Stimulated activated CD8-positive, alpha-beta memory T cell treated with anti-CD3 and anti-CD28 coated beads, Interleukin-12 subunit alpha, Interleukin-12 subunit beta, amount 100 ng/mL, for 24 hours (primary cell): ENCODE data around the gene CRYGN.

ENCODE experiments used
- DNase-seq: peaks from one replicate; pipeline ENCODE4 v3.0.0-alpha.2; 2020; ENCODE audit errors: extremely low read depth

Gene CRYGN, protein sequence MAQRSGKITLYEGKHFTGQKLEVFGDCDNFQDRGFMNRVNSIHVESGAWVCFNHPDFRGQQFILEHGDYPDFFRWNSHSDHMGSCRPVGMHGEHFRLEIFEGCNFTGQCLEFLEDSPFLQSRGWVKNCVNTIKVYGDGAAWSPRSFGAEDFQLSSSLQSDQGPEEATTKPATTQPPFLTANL

DNA sequence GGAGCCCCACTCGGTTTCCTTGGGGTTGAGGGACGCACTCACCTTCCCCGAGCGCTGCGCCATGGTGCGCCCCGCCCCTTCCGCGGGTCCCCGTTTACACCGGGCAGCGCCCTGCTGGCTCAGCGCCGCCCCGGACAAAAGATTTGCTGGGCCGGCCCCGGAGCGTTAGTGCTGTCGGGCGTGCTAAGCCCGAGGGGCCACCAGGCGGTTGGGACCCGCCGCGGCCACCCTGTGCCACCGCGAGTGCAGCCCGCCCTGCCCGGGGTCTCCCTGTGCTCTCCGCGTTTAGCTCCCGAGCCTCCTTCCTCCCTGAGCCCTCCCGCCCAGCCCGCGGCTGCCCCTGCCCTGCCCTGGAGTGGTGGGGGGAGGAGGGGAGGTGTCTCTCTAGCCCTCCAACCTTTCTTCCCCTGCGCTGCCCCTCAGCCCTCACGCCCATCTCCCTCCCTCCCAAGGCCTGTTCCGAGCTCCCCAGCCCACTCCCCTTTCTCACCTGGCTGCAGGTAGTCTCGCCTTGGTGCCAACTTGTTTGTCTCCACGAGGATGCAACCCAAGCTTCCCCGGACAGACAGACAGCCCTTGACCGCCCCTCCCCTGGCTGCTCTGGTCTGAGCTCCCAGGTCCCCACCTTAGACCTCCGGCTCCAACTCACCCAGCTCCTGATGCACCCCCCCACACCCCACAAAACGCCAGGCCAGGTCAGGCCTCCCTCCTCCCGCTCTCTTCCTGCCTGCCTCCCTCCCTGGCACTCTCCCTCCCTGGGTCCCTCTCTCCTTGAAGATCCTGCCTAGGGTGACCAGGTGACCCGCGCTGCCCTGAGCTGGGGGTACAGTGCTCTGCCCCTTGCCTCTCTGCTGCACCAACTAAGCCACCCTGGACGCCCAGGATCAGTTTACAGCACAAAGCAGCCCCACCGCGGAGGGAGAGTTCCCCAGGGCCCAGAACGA, at the start of gene CRYGN:
CRYGN (minus strand) TSS at position 287 of the 944 bp plus-strand sequence; CDS start at position 63, 224 bp downstream.
- DNase-seq, result no peak

DNA sequence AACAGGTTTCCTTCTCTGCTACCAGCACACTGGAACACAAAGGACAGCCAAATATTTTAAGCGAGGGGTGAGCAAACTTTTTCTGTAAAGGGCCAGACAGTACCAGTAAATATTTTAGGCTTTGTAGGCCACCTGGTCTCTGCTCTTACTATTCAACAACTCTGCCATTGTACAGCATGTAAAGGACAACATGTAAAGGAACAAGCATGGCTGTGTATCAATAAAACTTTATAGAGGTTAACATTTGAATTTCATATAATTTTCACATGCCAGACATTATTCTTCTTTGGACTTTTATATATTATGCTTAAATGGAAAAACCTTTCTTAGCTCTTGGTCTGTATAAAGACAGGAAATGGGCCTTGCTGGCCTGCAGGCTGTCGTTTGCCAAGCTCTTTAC, 49.6 kb upstream of the CRYGN start:
- no peak for DNase-seq

DNA sequence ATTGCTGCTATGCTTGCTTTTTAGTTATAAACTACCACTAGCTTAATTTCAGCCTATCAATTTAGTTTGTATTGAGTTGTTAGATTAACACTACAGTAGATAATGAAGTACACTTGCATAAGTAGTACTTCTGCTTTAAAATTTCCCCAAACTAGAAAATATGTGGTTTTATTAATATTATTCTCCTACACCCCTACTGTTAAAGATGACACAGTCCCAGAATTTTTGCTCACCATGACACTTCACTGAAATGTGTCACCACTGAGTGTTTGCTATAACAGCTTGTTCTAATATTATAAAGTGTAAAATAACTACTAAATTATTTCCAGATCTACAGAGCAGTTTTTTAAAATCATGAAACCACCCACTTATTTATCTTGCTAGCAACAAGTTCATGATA, 48.2 kb upstream of the CRYGN start:
- DNase-seq, result no peak

DNA sequence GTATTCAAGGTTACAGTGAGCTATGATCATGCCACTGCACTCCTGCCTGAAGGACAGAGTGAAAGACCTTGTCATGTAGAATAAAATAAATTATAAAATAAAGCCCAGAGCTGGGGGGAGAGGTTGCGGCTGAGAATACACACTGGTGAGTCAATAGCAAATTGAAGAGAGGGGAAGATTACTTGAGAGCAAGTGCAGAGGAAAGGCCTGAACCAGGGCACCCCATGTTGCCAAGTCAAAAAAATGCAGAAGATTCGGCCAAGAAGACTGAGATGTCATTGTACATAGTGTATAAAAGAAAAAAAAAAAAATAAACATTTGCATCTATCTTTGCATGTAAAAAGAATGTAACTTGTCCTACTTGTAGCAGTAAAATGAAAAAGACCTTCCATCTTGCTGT, 47.3 kb upstream of the CRYGN start:
- DNase-seq, result no peak

DNA sequence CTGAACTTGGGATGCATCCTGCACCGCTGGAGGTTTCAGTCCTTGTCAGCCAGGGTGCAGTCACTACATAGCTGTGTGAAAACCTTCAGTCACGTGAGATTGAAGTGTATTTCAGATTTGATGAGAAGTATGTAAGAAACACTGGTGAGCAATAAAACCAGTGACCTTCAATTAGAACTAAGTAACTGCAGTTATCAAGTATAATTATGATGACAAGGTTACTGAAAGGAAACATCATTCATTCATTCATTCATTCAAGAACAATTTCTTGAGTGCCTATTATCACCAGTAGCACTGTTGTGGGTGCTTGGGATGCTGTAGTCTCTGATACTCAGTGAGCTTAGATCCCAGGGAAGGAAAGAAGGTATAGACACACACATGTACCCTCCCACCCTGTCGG, 46.1 kb upstream of the CRYGN start:
- no peak for DNase-seq

DNA sequence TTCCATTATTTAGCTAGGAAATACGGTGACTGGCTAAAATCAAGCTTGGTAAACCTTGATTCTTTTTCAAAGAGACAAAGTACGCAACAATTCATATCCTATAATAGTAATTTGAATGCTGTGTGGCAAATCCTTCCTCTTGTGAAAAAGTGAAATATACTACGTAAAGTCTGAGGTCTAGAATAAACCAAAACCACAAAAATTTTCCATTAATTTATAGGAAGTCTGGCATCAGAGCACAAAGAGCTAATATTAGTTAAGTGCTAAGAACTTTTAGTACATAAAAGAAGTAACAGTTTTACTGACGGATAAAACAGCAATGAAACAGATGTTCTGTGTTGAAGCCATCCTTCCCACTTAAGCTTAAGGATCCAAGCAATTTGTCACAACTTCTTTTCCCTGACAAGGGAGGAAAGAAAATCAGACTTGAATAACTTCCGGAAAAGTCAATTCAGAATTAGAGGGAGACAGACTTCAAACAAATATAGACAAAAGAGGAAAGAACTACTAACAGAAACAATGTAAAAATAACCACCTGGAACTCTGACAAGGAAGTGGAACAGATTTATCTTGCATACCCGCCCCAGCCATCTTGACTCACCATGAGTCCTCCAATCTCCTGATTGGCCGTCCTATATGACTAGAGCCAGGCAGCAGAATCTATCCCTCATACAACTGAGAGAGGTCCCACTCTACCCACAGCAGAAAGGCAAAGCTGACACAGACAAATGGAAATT, 45.2 kb upstream of the CRYGN start:
- DNase-seq, result no peak

DNA sequence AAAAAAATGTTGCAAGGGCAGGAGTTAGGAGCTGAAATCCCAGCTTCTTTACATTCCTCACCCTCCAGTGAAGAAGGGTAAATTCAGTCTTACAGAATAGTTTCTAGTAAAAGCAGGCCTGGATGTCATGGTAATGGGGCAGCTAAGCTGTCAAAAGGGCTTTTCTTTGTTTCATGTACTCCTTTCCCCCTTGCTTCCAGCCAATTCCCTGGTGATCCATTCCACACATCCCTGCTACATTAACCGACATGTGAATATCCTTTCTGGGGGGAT, 43.7 kb upstream of the CRYGN start:
- DNase-seq, result no peak

DNA sequence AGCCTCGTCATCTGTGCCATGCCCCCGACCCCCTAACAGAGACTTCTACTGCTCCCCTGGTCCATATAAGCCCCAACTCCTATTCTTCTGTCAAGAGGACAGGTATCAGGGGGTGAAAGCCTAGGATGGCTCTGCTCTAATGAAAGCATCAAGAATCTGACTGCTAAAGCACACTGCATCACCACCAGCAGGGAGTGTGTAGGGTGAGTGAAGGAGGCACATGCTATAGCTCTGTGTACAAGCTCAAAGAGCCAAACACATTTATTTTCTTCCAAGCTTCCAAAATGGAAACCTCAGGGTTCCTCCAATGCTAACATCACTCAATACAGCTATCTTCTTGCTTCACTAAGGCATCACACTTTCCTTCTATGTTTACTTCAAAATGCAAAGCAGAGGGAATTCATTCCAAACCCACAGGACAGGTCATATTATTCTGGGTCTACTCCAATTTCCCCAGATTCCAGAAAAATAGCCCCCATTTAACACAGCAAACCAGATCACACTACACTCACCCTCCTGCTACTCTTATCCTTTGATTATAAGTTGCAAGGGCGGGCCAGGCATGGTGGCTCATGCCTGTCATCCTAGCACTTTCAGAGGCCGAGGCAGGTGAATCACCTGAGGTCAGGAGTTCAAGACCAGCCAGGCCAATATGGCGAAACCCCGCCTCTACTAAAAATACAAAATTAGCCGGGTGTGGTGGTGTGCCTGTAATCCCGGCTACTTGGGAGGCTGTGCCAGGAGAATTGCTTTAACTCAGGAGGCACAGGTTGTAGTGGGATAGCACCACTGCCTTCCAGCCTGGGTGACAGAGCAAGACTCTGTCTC, 43.2 kb upstream of the CRYGN start:
- DNase-seq, result no peak

DNA sequence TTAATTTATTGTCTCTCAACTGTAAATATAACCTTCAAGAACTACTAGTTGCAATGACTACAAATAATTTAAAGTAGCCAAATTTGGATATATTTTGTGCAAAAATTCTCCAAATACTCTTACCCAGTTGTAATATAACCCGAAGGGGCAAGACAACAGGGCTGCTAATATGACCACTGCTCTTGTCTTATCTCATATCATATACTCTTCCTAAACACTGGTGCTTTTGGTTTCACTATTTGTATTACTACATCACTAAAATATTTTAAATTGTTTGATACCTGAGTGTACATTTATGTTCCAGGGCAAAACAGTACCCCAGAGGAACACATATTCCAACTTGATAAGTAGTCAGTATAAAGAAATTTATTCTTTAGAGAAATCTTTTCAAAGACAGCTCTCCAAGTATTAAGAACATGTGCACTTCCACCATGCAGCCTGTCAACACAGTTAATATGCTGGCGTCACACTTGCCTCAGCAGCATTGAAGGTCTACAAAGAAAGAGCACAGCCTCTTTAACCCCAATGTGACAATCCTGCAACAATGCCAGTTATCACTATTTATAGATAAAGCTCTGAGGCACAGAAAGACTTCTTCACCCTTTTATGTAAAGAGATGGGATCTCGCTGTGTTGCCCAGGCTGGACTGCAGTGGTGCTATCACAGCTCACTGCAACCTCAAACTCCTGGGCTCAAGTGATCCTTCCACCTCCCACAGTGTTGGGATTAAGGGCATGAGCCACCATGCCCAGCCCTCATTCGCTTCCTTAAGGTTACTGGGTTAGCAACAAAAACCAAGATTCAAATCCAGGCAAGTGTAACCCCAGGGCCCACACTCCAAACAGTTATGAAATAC, 41.9 kb upstream of the CRYGN start:
- no peak for DNase-seq

DNA sequence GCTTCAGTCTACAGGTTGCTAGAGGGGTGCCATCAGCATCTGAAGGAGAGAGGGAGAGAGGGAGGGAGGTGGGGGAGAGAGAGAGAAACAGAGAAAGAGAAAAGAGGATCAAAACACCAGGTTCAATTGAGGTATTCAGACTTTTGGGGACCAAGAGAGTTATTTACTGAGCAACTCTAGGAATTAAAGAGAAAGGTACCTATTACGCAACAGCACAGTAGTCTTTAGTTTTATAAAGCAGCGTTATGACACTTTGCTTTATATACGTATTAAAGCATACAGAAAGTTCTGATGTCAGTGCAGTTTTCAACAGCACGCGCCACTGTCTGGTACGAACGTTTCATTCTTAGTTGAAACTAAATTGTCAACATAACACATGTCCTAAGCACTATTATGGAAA, 37.9 kb upstream of the CRYGN start:
- DNase-seq, result no peak

DNA sequence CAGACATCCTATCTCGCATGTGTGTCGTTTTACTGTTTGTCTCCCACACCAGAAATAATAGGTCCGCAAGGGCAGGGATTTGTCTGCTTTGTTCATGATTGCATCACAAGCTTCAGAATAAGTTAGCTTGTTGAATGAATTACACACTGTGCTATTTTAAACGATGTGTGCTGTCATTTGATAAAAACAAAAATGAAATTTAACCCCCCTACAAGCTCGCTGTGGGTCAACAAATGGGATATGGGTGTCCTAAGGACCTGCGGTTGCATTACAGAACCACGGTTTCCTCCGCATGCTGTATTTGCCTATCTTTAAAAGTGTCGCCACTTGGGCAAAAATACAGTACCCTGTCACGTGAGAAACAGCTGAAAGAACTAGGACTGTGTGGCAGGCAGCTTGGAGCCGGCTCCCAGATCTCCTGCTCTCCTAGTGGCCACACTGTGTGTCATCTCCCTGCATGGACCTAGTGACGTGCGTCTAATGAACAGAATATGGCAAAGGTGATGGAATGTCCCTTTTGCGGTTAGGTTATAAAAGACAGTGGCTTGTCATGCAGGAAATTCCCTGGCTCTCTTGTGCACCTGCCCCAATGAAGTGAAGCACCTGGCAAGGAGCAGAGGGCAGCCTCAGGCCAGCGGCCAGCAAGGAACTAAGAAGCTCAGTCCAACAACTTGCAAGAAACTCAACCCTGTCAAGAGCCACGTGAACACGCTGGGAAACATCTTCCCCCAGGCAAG, 32.9 kb upstream of the CRYGN start:
- DNase-seq, result no peak

DNA sequence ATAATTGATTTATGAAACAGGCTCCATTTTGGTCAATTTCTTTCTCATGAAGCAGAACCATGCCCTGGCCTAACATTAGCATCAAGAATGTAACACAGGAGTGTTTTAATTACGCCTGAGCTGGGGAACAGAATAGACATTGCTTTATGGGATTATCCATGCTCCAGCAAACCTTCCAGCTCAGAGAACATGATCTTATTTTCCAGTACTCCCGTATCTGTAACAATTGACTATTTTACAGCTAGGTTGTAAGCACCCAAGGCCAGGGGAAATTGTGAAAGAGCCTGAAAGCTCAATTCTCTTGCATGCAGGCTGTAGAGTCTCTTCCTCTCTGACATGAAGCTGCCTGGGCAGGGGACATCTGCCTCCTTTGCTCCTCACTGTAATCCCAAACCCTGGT, 30.8 kb upstream of the CRYGN start:
- DNase-seq, result no peak

DNA sequence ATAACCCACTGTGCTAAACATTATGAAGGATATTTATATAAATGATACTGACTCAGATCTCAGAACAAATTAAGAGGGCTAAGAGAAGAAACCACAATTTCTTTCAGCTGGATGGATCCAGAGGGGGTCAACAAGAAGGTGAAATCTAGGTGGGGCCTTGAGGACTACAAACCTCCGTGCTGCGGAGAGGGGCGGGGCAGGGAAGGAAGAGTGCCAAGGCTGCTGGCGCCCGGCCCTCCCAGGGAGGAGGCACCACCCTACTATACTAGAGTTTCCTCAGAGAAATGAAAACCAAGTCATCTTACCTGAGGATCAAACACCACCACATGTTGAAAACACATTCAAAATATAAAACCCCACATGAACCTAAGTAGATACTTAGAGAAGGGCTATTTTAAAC, 29.3 kb upstream of the CRYGN start:
- no peak for DNase-seq

DNA sequence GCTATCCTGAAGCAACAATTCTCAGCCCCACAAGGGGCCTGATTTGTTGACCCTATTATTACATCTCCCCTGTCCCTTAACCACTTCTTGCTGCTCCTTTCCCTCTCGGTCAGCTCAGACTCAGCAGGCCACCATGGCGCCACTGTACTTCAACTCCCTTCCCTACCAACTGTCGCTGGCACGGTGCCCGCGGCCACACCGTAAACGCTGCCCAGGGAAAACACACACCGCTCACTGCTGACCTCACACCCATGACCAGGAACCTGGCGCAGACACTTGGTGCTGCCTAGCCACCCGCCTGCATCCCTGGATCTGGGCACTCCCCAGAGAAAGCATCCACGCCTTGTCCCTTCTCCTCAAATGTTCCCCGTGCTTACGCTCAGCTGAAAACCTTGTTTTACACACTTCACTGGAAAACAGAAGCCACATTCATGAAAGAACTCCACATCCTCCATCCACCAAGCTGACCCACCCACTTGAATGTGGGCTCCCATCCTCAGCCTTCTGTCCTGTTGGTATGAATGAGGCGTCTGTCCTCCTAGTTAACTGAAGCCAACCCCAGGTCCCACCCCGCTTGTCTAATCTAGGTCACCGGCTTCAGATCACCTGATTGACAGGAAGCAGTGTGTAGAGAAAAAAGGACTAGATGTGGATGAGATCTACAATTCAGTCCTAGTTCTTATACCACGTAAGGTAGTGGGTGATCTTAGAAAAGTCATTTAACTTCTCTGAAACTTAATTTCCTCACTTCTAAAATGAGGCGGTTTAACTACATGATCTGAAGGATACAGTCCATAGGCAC, 28.5 kb upstream of the CRYGN start:
- no peak for DNase-seq

DNA sequence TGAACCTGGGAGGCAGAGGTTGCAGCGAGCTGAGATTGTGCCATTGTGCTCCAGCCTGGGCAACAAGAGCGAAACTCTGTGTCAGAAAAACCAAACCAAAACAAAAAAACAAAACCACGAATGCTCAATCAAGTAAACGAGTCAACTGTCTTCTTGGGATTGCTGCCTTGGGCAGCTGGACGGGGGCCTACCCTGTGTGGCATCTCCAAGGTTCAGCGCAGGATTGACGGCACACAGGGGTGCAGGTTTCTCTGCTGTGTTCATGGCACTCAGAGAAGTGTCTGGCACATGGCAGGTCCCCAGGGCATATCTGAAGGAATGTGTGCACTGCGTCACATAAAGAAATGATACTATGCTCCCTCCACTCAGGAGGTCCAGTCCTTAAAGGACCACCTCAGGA, 25.2 kb upstream of the CRYGN start:
- no peak for DNase-seq

DNA sequence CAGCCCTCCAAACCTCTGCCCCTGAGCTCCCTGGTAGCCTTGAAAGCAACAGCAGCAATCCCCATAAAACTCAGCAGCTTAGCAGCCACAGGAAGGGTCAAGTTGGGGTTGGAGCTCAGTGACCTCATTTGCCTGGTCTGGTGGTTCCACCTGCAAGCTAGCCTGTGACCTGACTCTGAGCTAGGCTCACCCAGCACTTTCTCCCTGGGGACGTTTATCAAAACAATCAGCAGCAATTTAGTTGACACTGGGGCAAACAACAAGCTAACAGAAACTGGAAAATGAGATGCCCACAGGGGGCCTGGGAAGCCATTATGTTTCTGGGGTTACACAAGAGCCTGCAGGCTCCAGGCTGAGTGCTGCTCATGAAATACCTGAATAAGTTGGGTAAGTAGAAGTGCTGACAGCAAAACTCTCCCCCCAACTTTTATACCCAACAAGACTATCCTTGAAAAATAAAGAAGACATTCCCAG, 22.4 kb upstream of the CRYGN start:
- no peak for DNase-seq

DNA sequence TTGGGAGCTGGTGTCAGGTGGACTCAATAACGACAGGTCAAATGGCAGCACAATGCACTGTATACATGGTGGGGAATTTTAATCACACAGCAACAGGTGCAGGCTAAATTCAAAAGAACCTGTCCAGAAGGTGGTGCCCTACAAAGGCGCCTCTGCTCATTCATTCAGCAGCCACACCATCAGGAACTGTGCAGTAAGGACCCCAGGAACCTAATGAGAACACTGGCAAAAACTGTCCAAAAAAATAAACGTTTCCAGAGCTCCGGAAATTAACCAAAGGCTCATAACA, 21.9 kb upstream of the CRYGN start:
- no peak for DNase-seq

DNA sequence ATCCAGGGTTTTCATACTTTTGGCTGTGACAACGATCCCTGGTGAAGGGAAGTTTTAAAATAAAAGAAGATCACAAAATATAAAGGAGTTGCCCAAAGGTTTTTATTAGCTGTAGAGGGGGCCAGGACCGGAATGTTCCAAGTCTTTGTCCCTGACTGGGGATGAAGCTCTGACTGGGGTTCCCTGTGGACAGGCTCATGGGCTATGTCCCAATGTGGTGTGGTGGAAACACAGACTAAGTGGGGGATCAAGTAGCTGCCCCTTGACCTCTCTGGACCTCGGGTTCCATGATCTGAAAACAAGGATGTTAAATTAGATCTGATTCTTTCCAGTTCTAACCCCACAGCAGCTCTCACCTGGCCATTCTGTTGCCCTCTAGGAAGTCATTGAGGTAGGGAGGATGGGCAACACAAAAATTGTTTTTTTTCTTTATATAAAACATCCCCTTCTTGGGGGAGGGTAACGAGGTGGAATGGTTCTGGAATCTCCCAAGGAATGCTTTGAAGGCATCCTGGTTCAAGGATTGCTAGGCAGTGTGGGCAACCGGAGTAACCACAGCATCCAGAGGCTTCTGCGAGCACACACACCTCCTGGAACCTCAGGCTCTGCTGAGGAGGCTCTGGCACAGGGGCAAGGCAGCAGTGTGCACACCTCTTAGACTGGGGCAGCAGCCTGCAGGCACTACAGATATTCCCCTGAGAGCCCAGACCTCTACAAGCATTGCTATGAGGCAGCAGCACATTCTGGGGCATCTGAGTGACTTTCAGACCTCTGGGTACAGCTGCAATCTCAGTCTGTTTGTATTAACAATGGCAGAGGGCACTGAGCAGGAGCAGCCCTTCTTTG, 21.4 kb upstream of the CRYGN start:
- DNase-seq, result no peak

DNA sequence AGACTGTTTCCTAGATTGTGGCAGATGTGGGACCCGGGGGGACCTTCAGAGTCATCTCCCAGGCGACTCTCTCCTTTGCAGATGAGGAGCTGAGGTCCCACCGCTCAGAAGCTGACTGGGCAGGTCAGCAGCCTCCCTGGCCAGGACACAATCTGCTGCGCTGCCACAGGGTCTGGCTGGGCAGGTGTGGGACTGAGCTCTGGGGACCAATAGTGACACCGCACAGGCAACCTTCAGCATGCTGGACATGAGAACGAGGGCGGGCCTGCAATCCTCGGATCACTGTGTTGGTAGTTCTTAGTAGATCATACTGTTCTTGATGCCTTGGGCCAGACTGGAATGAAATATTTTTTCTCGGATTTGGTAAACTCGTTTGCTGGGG, 20.5 kb upstream of the CRYGN start:
- DNase-seq, result no peak
